Stimulated activated CD8-positive, alpha-beta memory T cell treated with anti-CD3 and anti-CD28 coated beads, Interleukin-12 subunit alpha, Interleukin-12 subunit beta, amount 100 ng/mL, for 24 hours (primary cell): Measurements from ENCODE around the gene TSC22D1.

Experiments used
- DNase-seq: peaks from one replicate; pipeline ENCODE4 v3.0.0-alpha.2; 2020; ENCODE audit errors: extremely low read depth

The TSC22D1 gene

GRCh38 chr13:44382635-44383145 lies 193.4 kb downstream of the TSC22D1 start:
- no peak for DNase-seq
